Measurements from ENCODE around the gene NRCAM.

DNA sequence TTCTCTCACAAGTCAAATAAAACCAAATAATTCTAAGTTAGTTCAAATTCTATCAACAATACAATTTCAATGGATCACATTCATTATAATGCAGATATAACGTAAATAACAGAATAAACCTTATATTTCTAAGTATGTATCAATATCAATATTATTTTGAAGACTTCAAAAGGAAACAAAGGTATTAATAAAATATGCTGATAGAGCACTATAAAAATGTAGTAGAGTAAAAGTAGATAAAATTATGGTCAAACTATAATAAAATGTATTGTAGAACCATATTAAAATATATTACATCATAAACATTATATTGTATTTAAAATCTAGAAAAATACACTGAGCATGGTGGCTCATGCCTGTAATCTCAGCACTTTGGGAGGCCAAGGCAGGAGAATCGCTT, 23.5 kb upstream of the NRCAM start:
- TF ChIP-seq, protein P1, sequence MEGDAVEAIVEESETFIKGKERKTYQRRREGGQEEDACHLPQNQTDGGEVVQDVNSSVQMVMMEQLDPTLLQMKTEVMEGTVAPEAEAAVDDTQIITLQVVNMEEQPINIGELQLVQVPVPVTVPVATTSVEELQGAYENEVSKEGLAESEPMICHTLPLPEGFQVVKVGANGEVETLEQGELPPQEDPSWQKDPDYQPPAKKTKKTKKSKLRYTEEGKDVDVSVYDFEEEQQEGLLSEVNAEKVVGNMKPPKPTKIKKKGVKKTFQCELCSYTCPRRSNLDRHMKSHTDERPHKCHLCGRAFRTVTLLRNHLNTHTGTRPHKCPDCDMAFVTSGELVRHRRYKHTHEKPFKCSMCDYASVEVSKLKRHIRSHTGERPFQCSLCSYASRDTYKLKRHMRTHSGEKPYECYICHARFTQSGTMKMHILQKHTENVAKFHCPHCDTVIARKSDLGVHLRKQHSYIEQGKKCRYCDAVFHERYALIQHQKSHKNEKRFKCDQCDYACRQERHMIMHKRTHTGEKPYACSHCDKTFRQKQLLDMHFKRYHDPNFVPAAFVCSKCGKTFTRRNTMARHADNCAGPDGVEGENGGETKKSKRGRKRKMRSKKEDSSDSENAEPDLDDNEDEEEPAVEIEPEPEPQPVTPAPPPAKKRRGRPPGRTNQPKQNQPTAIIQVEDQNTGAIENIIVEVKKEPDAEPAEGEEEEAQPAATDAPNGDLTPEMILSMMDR (IDR thresholded peaks at IDR 0.05), result no peak
- no peak for TF ChIP-seq POLR2A (IDR thresholded peaks at IDR 0.05)

All from lower leg skin (tissue), 3 donors.